ENCODE results near the gene FMO5.

DNA sequence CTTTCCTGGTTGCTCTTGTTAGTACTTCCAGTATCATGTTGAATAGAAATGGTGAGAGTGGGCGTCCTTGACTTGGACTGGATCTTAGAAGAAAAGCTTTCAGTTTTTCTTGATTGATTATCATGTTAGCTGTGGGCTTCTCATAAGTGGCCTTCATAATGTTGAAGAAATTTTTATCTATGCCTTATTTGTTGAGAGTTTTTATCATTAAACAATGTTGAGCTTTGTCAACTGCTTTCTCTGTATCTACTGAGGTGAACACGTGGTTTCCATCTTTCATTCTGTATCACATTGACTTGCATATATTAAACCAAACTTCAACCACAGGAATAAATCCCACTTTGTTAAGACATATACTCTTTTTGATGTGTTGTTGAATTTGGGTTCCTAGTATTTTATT, 82.3 kb downstream of the FMO5 start:
- TF ChIP-seq, protein P1, sequence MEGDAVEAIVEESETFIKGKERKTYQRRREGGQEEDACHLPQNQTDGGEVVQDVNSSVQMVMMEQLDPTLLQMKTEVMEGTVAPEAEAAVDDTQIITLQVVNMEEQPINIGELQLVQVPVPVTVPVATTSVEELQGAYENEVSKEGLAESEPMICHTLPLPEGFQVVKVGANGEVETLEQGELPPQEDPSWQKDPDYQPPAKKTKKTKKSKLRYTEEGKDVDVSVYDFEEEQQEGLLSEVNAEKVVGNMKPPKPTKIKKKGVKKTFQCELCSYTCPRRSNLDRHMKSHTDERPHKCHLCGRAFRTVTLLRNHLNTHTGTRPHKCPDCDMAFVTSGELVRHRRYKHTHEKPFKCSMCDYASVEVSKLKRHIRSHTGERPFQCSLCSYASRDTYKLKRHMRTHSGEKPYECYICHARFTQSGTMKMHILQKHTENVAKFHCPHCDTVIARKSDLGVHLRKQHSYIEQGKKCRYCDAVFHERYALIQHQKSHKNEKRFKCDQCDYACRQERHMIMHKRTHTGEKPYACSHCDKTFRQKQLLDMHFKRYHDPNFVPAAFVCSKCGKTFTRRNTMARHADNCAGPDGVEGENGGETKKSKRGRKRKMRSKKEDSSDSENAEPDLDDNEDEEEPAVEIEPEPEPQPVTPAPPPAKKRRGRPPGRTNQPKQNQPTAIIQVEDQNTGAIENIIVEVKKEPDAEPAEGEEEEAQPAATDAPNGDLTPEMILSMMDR (tag by site-specific recombination; IDR thresholded peaks at IDR 0.05) = no peak
- no peak for TF ChIP-seq ZNF600 (tag by site-specific recombination; IDR thresholded peaks at IDR 0.05)
- TF ChIP-seq, protein P2, sequence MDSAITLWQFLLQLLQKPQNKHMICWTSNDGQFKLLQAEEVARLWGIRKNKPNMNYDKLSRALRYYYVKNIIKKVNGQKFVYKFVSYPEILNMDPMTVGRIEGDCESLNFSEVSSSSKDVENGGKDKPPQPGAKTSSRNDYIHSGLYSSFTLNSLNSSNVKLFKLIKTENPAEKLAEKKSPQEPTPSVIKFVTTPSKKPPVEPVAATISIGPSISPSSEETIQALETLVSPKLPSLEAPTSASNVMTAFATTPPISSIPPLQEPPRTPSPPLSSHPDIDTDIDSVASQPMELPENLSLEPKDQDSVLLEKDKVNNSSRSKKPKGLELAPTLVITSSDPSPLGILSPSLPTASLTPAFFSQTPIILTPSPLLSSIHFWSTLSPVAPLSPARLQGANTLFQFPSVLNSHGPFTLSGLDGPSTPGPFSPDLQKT (IDR thresholded peaks at IDR 0.05; ENCODE audit: borderline replicate concordance, low read depth, low read length) = no peak
- TF ChIP-seq, protein P3, sequence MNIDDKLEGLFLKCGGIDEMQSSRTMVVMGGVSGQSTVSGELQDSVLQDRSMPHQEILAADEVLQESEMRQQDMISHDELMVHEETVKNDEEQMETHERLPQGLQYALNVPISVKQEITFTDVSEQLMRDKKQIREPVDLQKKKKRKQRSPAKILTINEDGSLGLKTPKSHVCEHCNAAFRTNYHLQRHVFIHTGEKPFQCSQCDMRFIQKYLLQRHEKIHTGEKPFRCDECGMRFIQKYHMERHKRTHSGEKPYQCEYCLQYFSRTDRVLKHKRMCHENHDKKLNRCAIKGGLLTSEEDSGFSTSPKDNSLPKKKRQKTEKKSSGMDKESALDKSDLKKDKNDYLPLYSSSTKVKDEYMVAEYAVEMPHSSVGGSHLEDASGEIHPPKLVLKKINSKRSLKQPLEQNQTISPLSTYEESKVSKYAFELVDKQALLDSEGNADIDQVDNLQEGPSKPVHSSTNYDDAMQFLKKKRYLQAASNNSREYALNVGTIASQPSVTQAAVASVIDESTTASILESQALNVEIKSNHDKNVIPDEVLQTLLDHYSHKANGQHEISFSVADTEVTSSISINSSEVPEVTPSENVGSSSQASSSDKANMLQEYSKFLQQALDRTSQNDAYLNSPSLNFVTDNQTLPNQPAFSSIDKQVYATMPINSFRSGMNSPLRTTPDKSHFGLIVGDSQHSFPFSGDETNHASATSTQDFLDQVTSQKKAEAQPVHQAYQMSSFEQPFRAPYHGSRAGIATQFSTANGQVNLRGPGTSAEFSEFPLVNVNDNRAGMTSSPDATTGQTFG (tag by site-specific recombination; IDR thresholded peaks at IDR 0.05; ENCODE audit: borderline replicate concordance) = no peak
- no peak for TF ChIP-seq TCF7L2 (IDR thresholded peaks at IDR 0.05; ENCODE audit: borderline replicate concordance, low read depth, low read length)
- TF ChIP-seq, protein P4, sequence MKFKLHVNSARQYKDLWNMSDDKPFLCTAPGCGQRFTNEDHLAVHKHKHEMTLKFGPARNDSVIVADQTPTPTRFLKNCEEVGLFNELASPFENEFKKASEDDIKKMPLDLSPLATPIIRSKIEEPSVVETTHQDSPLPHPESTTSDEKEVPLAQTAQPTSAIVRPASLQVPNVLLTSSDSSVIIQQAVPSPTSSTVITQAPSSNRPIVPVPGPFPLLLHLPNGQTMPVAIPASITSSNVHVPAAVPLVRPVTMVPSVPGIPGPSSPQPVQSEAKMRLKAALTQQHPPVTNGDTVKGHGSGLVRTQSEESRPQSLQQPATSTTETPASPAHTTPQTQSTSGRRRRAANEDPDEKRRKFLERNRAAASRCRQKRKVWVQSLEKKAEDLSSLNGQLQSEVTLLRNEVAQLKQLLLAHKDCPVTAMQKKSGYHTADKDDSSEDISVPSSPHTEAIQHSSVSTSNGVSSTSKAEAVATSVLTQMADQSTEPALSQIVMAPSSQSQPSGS (tag by site-specific recombination; IDR thresholded peaks at IDR 0.05; ENCODE audit: low read depth) = no peak
